Measurements from ENCODE around the gene PXDN.

DNA sequence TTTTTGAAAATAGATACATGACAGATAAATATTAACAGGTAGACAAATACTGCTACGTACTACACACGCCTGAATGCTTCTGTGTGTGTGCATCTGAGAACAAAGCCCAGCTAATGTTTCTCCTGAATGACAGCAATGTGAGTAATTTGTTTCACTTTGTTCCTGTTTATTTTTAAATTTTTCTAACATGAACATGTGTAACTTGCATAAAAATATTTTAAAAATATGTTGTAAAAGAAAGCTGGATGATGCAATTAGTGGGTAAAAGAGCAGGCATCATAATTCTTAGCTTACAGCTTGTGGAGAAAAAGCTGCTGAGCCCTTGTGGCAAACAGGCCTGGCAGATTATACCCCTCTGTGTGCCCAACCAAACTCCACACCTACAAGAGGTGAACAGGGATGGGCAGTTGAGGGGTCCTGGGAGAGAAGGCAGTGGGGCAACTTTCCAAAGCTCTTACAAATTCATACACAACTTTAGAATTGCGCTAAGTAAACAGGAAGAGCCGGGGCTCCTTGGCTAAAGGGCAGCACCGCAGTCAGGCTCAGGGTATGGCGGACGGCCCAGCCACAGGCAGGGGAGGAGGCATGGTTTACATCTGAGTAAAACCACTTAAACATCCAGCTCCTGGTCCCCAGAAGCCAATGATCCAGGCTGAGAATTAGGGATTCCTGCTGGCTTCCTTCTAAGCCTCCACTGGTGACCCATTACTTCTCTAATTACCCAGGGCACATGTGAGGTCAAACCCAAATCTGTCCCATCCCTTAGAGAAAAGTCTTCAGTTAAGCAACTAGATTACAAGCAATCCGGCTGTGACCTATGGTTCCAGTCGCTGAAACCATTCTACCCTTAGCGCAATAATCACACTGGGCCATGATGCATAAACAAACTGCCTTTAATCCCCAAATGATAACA is 14.0 kb downstream of the PXDN start:
- TF ChIP-seq POLR2AphosphoS5 (IDR thresholded peaks at IDR 0.05) (no peak), EP300 (IDR thresholded peaks at IDR 0.05) (no peak)
- TF ChIP-seq, protein P1, sequence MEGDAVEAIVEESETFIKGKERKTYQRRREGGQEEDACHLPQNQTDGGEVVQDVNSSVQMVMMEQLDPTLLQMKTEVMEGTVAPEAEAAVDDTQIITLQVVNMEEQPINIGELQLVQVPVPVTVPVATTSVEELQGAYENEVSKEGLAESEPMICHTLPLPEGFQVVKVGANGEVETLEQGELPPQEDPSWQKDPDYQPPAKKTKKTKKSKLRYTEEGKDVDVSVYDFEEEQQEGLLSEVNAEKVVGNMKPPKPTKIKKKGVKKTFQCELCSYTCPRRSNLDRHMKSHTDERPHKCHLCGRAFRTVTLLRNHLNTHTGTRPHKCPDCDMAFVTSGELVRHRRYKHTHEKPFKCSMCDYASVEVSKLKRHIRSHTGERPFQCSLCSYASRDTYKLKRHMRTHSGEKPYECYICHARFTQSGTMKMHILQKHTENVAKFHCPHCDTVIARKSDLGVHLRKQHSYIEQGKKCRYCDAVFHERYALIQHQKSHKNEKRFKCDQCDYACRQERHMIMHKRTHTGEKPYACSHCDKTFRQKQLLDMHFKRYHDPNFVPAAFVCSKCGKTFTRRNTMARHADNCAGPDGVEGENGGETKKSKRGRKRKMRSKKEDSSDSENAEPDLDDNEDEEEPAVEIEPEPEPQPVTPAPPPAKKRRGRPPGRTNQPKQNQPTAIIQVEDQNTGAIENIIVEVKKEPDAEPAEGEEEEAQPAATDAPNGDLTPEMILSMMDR (IDR thresholded peaks at IDR 0.05) = no peak

Measured in suprapubic skin (tissue), 4 donors.